Activated T-helper 1 cell treated with Interleukin-2 at 50 U/mL for 16 hours (primary cell): Measurements from ENCODE around the gene VWA3B.
"Not testable (repeated sequence)": the region's sequence is repeated elsewhere in the genome, so short reads cannot be mapped to it uniquely, and the experiment has no call there.

Experiments used
- DNase-seq: peaks from one replicate; pipeline ENCODE4 v3.0.0-alpha.2; 2020; ENCODE audit warnings: low read depth

VWA3B gene

DNA sequence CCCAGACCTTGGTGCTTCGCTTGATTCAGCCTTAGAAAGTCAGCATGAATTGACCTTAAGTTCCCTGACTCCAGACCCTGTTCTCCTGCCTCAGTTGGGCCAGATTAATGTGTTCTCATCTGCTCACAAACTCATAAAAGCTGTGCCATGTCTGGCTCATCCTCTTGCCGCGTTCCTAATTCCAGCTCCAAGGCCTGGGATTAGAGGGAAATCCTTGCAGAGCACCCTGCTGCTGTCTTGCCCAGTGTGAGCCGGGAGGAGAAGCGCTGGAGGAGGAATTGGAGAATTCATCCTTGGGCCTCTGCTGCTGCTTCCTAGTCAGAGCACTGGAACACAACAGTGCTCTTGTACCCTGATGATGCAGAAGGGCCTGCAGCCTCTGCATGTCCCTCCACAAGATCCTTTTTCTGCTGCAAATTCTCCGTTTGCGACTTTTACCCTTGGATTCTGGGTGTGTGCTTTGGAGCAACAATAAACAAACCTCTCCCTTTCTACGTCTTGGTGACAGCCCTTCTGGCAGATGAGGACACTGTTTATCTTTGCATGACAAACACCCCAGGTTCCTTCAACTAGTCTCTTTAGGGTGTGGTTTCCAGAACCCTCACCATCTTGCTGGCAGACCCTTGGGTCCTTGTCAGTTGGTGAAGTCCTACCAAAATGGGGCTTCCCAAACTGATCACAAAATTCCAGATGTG lies 212.4 kb downstream of the VWA3B start:
- DNase-seq, result no peak

DNA sequence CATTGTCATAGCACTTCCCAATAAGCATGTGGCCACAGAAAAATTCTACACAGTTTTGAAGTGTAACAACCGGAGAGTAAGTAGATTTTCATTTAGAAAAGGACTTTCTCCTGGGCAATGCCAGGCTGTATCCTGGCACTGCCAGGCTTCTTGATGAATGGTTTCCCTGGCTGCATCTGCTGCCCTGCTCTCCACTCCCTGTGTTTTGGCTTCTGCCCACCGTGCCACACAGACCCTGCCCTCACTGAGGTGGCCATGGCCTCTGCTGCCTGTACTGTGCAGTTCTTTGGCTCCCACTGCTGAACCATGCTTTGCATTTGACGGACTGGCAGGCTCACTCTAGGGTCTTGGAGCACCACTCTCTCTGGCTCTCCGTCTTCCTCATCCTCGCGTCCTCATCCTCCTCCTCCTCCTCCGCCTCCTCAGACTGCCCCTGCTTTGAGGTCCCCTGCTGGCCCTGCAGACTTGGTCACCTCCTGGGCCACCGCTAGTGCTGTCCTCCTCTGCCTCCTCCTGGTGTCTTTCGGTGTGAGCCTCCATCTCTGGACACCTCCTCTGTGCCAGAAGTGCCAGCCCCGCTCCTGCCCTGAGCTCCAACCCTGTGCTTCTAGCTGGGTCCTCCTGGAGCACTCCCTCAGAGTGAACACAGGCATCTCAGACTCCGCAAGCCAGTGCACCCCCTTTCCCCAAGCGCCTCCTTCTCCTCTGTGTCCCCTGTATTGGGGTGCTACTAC lies 213.3 kb downstream of the VWA3B start:
- DNase-seq, result no peak

DNA sequence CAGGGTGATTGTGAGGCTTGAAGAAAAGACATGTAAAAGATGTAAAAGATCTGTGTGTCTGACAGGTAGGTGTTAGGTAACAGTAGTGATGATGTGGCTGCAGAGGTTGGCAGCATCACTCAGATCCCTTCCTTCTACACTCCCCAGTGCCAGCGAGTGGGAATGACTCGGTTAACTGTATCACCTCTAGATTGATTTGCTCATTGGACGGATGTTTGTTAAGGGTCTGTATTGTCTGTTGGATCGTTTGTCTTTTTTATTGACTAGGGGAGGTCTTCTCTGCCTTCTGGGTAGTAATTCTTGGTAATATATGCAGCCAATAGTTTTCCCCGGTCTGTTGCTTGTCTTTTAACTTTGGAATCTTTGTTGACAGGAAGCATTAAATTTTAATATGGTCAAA lies 214.5 kb downstream of the VWA3B start:
- DNase-seq, result no peak

- not testable (repeated sequence) for DNase-seq
These were observed 220.2 kb downstream of the VWA3B start for GRCh38 chr2:98307131-98307696.

GRCh38 chr2:98308068-98308467 lies 221.1 kb downstream of the VWA3B start:
- DNase-seq, result no peak

- DNase-seq, result no peak
These were observed 221.6 kb downstream of the VWA3B start for GRCh38 chr2:98308532-98308931.

- no peak for DNase-seq
These were observed 222.6 kb downstream of the VWA3B start for GRCh38 chr2:98309580-98309979.

GRCh38 chr2:98310010-98310409 lies 223.0 kb downstream of the VWA3B start:
- DNase-seq, result no peak

- no peak for DNase-seq
These were observed 224.1 kb downstream of the VWA3B start for GRCh38 chr2:98311090-98311489.

- no peak for DNase-seq
These were observed 225.0 kb downstream of the VWA3B start for GRCh38 chr2:98311771-98312545.

DNA sequence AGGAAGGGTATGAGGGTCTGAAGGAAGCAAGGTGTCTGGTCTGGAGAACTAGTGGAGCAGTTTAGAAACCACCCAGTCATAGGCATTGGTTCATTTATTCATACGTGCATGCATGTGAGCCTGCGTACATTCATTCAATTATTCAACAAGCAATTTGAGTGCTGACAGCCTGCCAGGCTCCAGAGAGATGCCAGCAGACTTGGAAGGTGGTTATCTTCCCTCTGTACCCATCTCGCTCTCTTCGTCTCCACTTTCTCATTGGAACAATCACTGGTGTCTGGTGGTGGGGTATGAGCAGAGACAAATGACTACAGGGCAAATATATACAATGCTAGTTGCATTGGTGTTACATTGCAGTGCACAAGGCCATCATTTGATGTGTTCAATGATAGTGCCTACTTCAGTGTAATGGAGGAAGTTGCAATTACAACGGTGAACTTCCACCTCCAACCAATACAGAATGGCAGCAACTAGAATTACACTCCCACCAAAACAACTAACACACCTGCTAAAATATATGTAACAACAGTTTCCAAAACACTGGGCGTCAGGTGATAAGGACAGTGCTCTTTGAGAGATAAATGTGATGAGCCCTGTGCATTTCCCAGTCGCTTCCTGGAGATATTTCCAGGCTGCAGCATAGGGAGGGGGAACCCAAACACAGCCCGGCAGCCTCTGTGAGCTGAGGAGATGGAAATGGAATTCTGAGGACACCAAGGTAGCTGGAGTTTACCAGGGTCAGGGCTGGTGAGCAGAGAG lies 226.7 kb downstream of the VWA3B start:
- DNase-seq, result no peak

DNA sequence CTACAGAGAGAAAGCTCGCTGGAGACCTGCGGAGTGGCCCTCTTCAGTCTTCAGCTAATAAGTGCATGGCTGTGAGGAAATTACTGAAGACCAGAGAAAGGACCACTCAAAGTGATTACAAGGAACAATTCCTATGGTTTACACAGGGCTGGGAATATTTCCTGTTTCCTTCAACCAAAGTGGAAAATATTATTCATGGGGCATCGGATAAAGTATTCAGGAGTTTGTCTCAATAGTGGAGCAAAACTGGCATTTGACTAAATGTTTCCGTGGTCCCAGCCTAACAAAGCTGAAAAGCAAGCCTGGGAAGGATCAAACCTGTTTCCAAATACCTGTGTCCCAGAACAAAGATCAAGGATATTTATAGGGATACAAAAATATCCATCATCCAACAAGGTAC lies 227.3 kb downstream of the VWA3B start:
- no peak for DNase-seq

DNA sequence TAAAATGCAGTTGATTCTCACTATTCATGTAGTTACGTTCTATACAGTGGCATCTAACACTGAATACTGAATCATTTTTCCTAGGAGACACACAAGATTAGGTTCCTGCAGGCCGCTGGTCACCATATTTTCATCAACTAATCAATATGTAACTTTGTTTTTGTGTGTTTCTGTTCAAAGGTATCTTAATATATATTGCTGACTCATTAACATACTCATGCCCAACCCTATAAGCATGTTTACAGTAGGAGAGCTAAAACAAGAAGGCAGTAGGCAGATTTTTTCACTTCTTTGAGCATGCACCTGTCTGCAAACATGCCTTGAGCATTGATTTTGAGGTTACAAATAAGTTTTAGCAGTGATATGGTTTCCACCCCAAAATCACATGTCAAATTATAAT lies 229.0 kb downstream of the VWA3B start:
- DNase-seq, result no peak

DNA sequence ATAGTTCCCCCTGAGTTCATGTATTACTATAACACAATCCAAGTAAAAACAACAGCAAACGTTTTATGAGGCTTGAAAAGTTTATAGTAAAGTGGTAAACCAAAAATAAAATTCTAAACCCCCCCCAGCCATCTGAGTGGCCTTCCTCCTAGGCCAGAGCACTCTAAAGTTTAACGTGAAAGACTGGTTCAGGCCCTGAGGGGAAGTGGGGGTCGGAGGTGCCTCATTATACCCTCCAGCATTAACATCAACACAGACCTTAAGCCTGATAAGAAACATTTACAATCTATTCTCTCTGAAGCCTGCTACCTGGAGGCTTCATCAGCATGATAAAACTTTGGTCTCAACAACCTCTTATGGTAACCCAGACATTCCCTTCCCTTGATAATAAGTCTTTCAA lies 230.2 kb downstream of the VWA3B start:
- no peak for DNase-seq

DNA sequence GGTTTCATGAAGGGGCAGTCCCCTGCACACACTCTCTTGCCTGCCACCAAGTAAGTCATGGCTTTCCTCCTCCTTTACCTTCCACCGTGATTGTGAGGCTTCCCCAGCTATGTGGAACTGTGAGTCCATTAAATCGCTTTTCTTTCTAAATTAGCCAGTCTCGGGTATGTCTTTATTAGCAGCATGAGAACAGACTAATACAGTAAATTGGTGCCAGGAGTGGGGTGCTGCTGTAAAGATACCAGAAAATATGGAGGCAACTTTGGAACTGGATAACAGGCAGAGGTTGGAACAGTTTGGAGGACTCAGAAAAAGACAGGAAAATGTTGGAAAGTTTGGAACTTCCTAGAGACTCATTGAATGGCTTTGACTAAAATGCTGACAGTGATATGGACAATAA lies 233.2 kb downstream of the VWA3B start:
- DNase-seq, result not testable (repeated sequence)

DNA sequence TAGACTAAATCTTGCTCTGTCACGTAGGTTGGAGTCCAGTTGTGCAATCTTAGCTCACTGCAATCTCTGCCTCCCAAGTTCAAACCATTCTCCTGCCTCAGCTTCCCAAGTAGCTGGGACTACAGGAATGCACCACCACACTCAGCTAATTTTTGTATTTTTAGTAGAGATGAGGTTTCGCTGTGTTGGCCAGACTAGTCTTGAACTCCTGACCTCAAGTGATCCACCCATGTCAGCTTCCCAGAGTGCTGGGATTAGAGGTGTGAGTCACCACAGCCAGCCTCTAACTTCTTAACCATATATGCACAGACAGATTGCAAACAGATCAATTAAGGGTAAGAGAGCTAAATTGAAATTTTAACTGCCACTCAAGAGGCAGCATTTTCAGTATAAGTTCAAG lies 237.2 kb downstream of the VWA3B start:
- DNase-seq, result no peak

- no peak for DNase-seq
These were observed 240.8 kb downstream of the VWA3B start for GRCh38 chr2:98327776-98328175.

GRCh38 chr2:98329549-98329948 lies 242.6 kb downstream of the VWA3B start:
- DNase-seq, result no peak

GRCh38 chr2:98332989-98333388 lies 246.0 kb downstream of the VWA3B start:
- no peak for DNase-seq

GRCh38 chr2:98333922-98334321 lies 247.0 kb downstream of the VWA3B start:
- DNase-seq, result no peak

DNA sequence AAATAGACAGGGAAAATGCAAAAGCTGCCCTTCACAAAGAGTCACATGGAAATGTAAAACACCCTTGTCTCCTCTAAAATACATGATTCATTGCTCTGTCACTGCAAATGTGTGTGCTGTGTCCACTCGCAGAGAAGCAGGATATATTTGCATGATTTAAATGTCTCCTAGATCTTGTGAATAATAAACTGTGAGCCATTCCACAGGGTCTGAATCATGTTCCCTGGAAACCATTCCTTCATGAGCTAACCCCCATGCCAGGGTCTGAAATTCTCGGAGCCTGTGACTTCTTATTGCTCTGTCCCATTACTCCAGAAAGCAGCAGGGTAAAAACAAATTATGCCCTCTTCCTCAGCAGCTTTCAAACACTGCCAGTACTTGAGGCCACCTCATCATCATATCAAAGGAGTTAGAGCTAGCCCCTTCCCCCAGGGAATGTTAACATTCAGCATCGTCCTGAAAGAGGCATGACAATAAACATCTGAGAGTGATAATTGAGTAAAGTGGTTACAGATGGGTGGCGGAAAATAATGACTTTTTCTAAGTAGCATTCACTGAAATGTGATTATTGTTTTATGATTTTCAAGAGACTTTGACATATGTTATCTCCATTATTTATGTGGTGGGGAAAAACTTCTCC lies 247.6 kb downstream of the VWA3B start:
- DNase-seq, result no peak
